Epithelial cell of esophagus (primary cell): ENCODE data around the gene PDE4B.
"Not testable (repeated sequence)": the region's sequence is repeated elsewhere in the genome, so short reads cannot be mapped to it uniquely, and the experiment has no call there.

ENCODE experiments used
- DNase-seq: peaks from one replicate; pipeline ENCODE4 v3.0.0; 2010; ENCODE audit warnings: low read depth
- H3K4me3 ChIP-seq: 2 replicates; pipeline ENCODE4 v1.5.1; 2011; ENCODE audit warnings: mild to moderate bottlenecking, low read length, control low read depth
- CTCF ChIP-seq: IDR thresholded peaks from 2 replicates; pipeline ENCODE4 v1.5.1; 2011; ENCODE audit warnings: low read depth, mild to moderate bottlenecking, low read length, control low read depth, inconsistent platforms; ENCODE audit not compliant: insufficient read depth; ENCODE audit errors: missing control alignments

The PDE4B gene

GRCh38 chr1:65965112-65965996, 172.7 kb downstream of the PDE4B start:
- TF ChIP-seq CTCF: no peak
- DNase-seq: no peak
- no peak overlapping the region for H3K4me3 ChIP-seq

GRCh38 chr1:65967492-65967891, 174.8 kb downstream of the PDE4B start:
- not testable (repeated sequence) for DNase-seq, H3K4me3 ChIP-seq

GRCh38 chr1:65971547-65971946, 178.9 kb downstream of the PDE4B start:
- no peak for TF ChIP-seq CTCF
- no peak overlapping the region for H3K4me3 ChIP-seq
- DNase-seq: no peak

GRCh38 chr1:65975708-65976107, 183.0 kb downstream of the PDE4B start:
- DNase-seq: no peak
- TF ChIP-seq CTCF: no peak
- no peak overlapping the region for H3K4me3 ChIP-seq

GRCh38 chr1:65979136-65980044, 186.7 kb downstream of the PDE4B start:
- no peak overlapping the region for H3K4me3 ChIP-seq
- DNase-seq: no peak
- TF ChIP-seq CTCF: no peak

- H3K4me3 ChIP-seq: no peak overlapping the region
- no peak for DNase-seq
- TF ChIP-seq CTCF: no peak
These were observed 187.5 kb downstream of the PDE4B start for GRCh38 chr1:65980237-65980636.

GRCh38 chr1:65983500-65983899, 190.8 kb downstream of the PDE4B start:
- DNase-seq: no peak
- no peak for TF ChIP-seq CTCF
- no peak overlapping the region for H3K4me3 ChIP-seq
